ENCODE data around the gene DOK4.

- TF ChIP-seq CTCF (IDR thresholded peaks at IDR 0.05) (no peak), POLR2A (IDR thresholded peaks at IDR 0.05) (no peak), POLR2AphosphoS5 (IDR thresholded peaks at IDR 0.05) (no peak), EP300 (IDR thresholded peaks at IDR 0.05; ENCODE audit: low read depth) (no peak)
Observed at GRCh38 chr16:57530104-57530521, 43.8 kb upstream of the DOK4 start.

Measured in transverse colon (tissue), 4 donors.